Esophagus muscularis mucosa (tissue), 3 donors: ENCODE measurements around the gene ACCSL.

ENCODE experiments used
- CTCF ChIP-seq, 3 experiments: fragments of 200-600 bp in 2 of 3; fragments of 450-650 bp in 1 of 3; sonication (generic) in 2 of 3; IDR thresholded peaks; one replicate each; pipeline ENCODE4 v1.5.1; 2017 to 2019; ENCODE audit warnings: antibody characterized with exemption in 3 of 3, mild to moderate bottlenecking in 2 of 3, moderate library complexity in 1 of 3
- POLR2AphosphoS5 ChIP-seq, 2 donors: sonication (generic); formaldehyde crosslinking; IDR thresholded peaks; one replicate each; pipeline ENCODE4 v1.6.1; 2017; ENCODE audit warnings: antibody characterized with exemption in 2 of 2

GRCh38 chr11:44015624-44016007 is 32.2 kb upstream of the ACCSL start:
- TF ChIP-seq CTCF (IDR thresholded peaks at IDR 0.05) = no peak
- no peak for TF ChIP-seq POLR2AphosphoS5 (IDR thresholded peaks at IDR 0.05)
